OCI-LY3 (cell line): ENCODE results near the gene PRDM1.

Source experiments
- H2AFZ ChIP-seq: fragments of 200-600, 300-600 bp; shearing (Covaris generic); 2 replicates; pipeline ENCODE4 v1.6.0; 2014; ENCODE audit warnings: antibody characterized with exemption, low read depth, low read length
- H3K27ac ChIP-seq: fragments of 200-600, 300-600 bp; sonication (generic); 2 replicates; pipeline ENCODE4 v1.5.1; 2014; ENCODE audit warnings: mild to moderate bottlenecking, low read length, moderate library complexity, mixed read lengths
- H3K27me3 ChIP-seq: fragments of 200-600, 300-600 bp; sonication (generic); 2 replicates; pipeline ENCODE4 v1.6.1; 2014; ENCODE audit warnings: low read depth, low read length, mixed read lengths
- H3K36me3 ChIP-seq: fragments of 200-600, 300-600 bp; sonication (generic); replicated peaks from 2 replicates; pipeline ENCODE3; 2014; ENCODE audit warnings: low read depth, low read length, mixed read lengths
- H3K4me1 ChIP-seq: fragments of 300-600, 200-600 bp; sonication (generic); 2 replicates; pipeline ENCODE4 v1.6.1; 2014; ENCODE audit warnings: low read length, mixed read lengths
- H3K4me2 ChIP-seq: fragments of 200-600, 300-600 bp; sonication (generic); 2 replicates; pipeline ENCODE4 v1.6.1; 2014; ENCODE audit warnings: low read length, mixed read lengths
- H3K4me3 ChIP-seq: fragments of 300-600, 200-600 bp; sonication (generic); 2 replicates; pipeline ENCODE4 v1.5.1; 2014; ENCODE audit warnings: antibody characterized with exemption, mild to moderate bottlenecking, low read length, moderate library complexity
- H3K79me2 ChIP-seq: fragments of 300-600, 200-600 bp; shearing (Covaris generic); 2 replicates; pipeline ENCODE4 v1.6.1; 2014; ENCODE audit warnings: mild to moderate bottlenecking, low read length, mixed read lengths
- H3K9ac ChIP-seq: fragments of 300-600, 200-600 bp; shearing (Covaris generic); 2 replicates; pipeline ENCODE4 v1.6.0; 2014; ENCODE audit warnings: mild to moderate bottlenecking, low read length, moderate library complexity
- H3K9me3 ChIP-seq: fragments of 200-600, 300-600 bp; shearing (Covaris generic); 2 replicates; pipeline ENCODE4 v1.6.1; 2014; ENCODE audit warnings: low read length, mixed read lengths; ENCODE audit not compliant: insufficient read depth
- H4K20me1 ChIP-seq: fragments of 200-600, 300-600 bp; sonication (generic); 2 replicates; pipeline ENCODE4 v1.6.1; 2016; ENCODE audit warnings: low read length, mixed read lengths; ENCODE audit not compliant: insufficient read depth
- CTCF ChIP-seq: fragments of 200-600, 300-600 bp; sonication (generic); IDR thresholded peaks from 2 replicates; pipeline ENCODE4 v1.5.1; 2014; ENCODE audit warnings: antibody characterized with exemption, low read length, low read depth
- EZH2phosphoT487 ChIP-seq: fragments of 200-600 bp; shearing (Covaris generic); IDR thresholded peaks from 2 replicates; pipeline ENCODE4 v1.6.1; 2018; ENCODE audit warnings: antibody characterized with exemption, mixed run types, low read depth

PRDM1 gene

GRCh38 chr6:106063448-106063850, 22.7 kb upstream of the PRDM1 start:
- Histone ChIP-seq H3K4me2 (no peak overlapping the region), H3K4me3 (no peak overlapping the region), H3K9ac (no peak overlapping the region), H4K20me1 (no peaks in the 10 kb centered on the region), H3K79me2 (no peaks in the 10 kb centered on the region), H3K36me3 (no peaks in the 10 kb centered on the region), H3K9me3 (no peaks in the 10 kb centered on the region), H3K4me1 (peaks cover 7% of the 10 kb centered on the region; the same call in 1 of the 2 replicates), H3K27ac (no peak overlapping the region), H2AFZ (no peak overlapping the region), H3K27me3 (no peaks in the 10 kb centered on the region)
- TF ChIP-seq CTCF (no peak), EZH2phosphoT487 (no peak)

- Histone ChIP-seq H3K79me2 (no peaks in the 10 kb centered on the region), H3K36me3 (no peaks in the 10 kb centered on the region), H3K4me1 (peaks cover 7% of the 10 kb centered on the region; the same call in 1 of the 2 replicates), H4K20me1 (no peaks in the 10 kb centered on the region), H3K9me3 (no peaks in the 10 kb centered on the region), H3K9ac (no peak overlapping the region), H3K27me3 (no peaks in the 10 kb centered on the region), H3K4me3 (no peak overlapping the region), H3K27ac (no peak overlapping the region), H2AFZ (no peak overlapping the region), H3K4me2 (no peak overlapping the region)
- TF ChIP-seq EZH2phosphoT487 (no peak), CTCF (no peak)
Observed at GRCh38 chr6:106064142-106064541, 22.0 kb upstream of the PRDM1 start.

- no peaks in the 10 kb centered on the region for H4K20me1 ChIP-seq
- H3K27me3 ChIP-seq = no peaks in the 10 kb centered on the region
- no peak overlapping the region for H3K4me2 ChIP-seq
- H3K9me3 ChIP-seq = no peaks in the 10 kb centered on the region
- no peaks in the 10 kb centered on the region for H3K79me2 ChIP-seq
- no peak for TF ChIP-seq CTCF
- no peak for TF ChIP-seq EZH2phosphoT487
- no peak overlapping the region for H3K9ac ChIP-seq
- H3K36me3 ChIP-seq = no peaks in the 10 kb centered on the region
- H2AFZ ChIP-seq = no peak overlapping the region
- H3K4me1 ChIP-seq = peaks cover 7% of the 10 kb centered on the region; the same call in 1 of the 2 replicates
- H3K4me3 ChIP-seq = no peak overlapping the region
- H3K27ac ChIP-seq = no peak overlapping the region
Observed at GRCh38 chr6:106064756-106065155, 21.4 kb upstream of the PRDM1 start.

GRCh38 chr6:106066989-106067388, 19.1 kb upstream of the PRDM1 start:
- H3K4me2 ChIP-seq = no peak overlapping the region
- no peaks in the 10 kb centered on the region for H3K9me3 ChIP-seq
- peaks cover 7% of the 10 kb centered on the region; the same call in 1 of the 2 replicates for H3K4me1 ChIP-seq
- H3K79me2 ChIP-seq = no peaks in the 10 kb centered on the region
- H4K20me1 ChIP-seq = no peaks in the 10 kb centered on the region
- TF ChIP-seq CTCF = no peak
- no peak for TF ChIP-seq EZH2phosphoT487
- H3K27ac ChIP-seq = no peak overlapping the region
- no peaks in the 10 kb centered on the region for H3K27me3 ChIP-seq
- no peaks in the 10 kb centered on the region for H3K36me3 ChIP-seq
- no peak overlapping the region for H3K9ac ChIP-seq
- no peak overlapping the region for H2AFZ ChIP-seq
- H3K4me3 ChIP-seq = no peak overlapping the region
